AG04450 (cell line): ENCODE data around the gene CA14. TPM values are rescaled to one million over a fixed set of nuclear protein-coding genes. Genes with fewer than 3 reads are reported as not detected.

Experiments used
- CTCF ChIA-PET: fragments of 300-600, 350-600 bp; formaldehyde crosslinking; extraction: SDS; loops from one replicate; lab custom pipeline; 2022; ENCODE audit warnings: antibody characterized with exemption, inconsistent platforms; lab: Charles Lee
- POLR2A ChIA-PET: fragments of 350-600 bp; formaldehyde crosslinking; extraction: SDS; loops from one replicate; lab custom pipeline; 2021; ENCODE audit warnings: antibody characterized with exemption, inconsistent platforms; lab: Yijun Ruan, JAX
- DNase-seq: peaks from one replicate; pipeline ENCODE4 v3.0.0-alpha.2; 2011; ENCODE audit warnings: low read depth, low spot score
- H3K27ac ChIP-seq: one replicate; pipeline ENCODE4 v1.5.1; 2012; ENCODE audit warnings: low read depth, low read length, control low read depth
- H3K27me3 ChIP-seq: one replicate; pipeline ENCODE4 v1.6.0; 2012; ENCODE audit warnings: low read length; ENCODE audit not compliant: control insufficient read depth, insufficient read depth
- H3K4me3 ChIP-seq: 2 replicates; pipeline ENCODE4 v1.5.1; 2011; ENCODE audit warnings: mild to moderate bottlenecking, low read depth, low read length, control low read depth
- H3K9me3 ChIP-seq: 2 replicates; pipeline ENCODE4 v1.5.1; 2012; ENCODE audit warnings: low read length; ENCODE audit not compliant: control insufficient read depth, insufficient read depth
- polyA plus RNA-seq: library from polyadenylated mRNA; depleted of rRNA; stranded (reverse); fragments of >200 nt; gene quantifications from 2 replicates; pipeline ENCODE4 v1.2.3, GENCODE V29; 2011
- TF ChIP-seq, protein P1 (sequence below): IDR thresholded peaks from 2 replicates; pipeline ENCODE4 v1.5.1; 2011; ENCODE audit warnings: low read depth, low read length, control low read depth, inconsistent platforms

The CA14 gene
- polyA plus RNA-seq, 1 experiment, result 0.09 TPM

- Histone ChIP-seq H3K4me3 (peak overlapping the region; percentile 95), H3K27ac (peak overlapping the region; percentile 70), H3K9me3 (no peaks in the 10 kb centered on the region; the same call in 1 of the 2 replicates), H3K27me3 (no peaks in the 10 kb centered on the region)
- ChIA-PET CTCF (interaction anchor here (1.4 to 6.7 kb wide), 2 partner anchors 11 to 18 kb away, joined by 3 to 118 read pairs; partner anchors contain the start of gene CA14), POLR2A (interaction anchor here (0.9 to 1.0 kb wide), 2 partner anchors 14 to 18 kb away, joined by 3 read pairs; partner anchors contain the start of gene CIART)
- TF ChIP-seq, protein P1, sequence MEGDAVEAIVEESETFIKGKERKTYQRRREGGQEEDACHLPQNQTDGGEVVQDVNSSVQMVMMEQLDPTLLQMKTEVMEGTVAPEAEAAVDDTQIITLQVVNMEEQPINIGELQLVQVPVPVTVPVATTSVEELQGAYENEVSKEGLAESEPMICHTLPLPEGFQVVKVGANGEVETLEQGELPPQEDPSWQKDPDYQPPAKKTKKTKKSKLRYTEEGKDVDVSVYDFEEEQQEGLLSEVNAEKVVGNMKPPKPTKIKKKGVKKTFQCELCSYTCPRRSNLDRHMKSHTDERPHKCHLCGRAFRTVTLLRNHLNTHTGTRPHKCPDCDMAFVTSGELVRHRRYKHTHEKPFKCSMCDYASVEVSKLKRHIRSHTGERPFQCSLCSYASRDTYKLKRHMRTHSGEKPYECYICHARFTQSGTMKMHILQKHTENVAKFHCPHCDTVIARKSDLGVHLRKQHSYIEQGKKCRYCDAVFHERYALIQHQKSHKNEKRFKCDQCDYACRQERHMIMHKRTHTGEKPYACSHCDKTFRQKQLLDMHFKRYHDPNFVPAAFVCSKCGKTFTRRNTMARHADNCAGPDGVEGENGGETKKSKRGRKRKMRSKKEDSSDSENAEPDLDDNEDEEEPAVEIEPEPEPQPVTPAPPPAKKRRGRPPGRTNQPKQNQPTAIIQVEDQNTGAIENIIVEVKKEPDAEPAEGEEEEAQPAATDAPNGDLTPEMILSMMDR, result no peak
- DNase-seq, result no peak
Observed at GRCh38 chr1:150268340-150268704, 10.7 kb downstream of the CA14 start.

DNA sequence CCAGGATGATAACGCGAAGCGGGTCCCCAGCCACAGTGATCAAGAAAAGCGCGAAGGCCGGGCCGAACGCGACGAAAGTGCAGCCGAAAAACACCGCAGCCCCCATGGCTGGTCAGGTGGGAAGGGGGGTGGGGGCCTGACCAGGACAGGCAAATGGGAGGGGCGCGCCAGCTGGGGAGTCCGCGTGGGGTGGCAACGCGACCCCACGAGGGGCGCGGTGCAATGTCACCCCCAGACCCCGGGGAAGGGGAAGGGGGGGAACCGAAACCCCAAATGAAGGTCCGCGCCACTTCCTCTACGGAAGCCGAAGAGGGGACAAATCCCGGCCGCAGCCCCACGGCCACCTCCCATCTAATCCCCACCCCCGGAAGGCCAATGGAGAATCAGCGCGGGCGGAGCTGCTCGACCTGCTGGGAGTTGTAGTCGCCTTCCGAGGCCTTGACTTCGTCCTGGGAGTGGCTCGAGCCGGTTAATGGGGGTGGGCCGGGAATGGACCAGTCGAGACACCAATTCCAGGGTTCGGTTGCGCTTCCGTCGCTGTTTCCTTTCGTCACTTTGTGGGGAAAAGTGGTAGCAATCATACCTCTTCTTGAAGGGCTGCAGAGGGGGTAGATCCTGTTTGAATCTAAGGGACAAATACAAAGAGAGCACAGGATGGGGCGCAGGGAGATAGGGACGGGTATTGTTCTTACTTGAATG lies 11.3 kb downstream of the CA14 start, which contains the start of gene APH1A:
Gene APH1A, minus strand, starts transcription at position 312 of the 699 bp plus-strand sequence. Its CDS starts 206 bp downstream, at position 106.
- Histone ChIP-seq H3K27me3 (no peaks in the 10 kb centered on the region), H3K27ac (peak within 1 kb of the TSS; percentile 70), H3K4me3 (peak within 1 kb of the TSS; percentile 95), H3K9me3 (no peaks in the 10 kb centered on the region; the same call in 1 of the 2 replicates)
- POLR2A ChIA-PET, result interaction anchor here (0.9 to 1.0 kb wide), 3 partner anchors 13 to 19 kb away, joined by 3 to 6 read pairs (median 3); partner anchors contain the start of gene CIART
- peak; percentile 91 for DNase-seq
- TF ChIP-seq, protein P1, result no peak
- CTCF ChIA-PET, result interaction anchor here (0.8 to 6.7 kb wide), 5 partner anchors 12 to 18 kb away, joined by 3 to 118 read pairs (median 3); partner anchors contain the start of genes CA14 and CIART

DNA sequence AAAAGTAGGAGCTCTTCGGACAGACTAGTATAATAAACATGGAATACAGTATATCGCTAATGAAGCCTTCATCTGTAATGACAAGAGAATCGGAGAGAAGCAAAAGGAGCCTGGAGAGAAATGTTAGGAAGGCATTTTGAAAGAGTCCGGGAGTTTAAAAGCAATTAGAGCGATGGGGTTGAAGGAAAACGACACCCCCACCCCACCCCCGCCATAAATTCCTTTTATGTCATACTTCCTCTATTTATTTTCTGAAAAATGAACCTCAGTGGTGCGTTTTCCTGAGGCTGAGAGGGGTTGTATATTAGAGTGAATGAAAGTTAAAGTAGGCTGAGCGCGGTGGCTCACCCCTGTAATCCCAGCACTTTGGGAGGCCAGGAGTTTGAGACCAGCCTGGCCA lies 11.9 kb downstream of the CA14 start:
- TF ChIP-seq, protein P1, result no peak
- Histone ChIP-seq H3K4me3 (peak overlapping the region; percentile 95), H3K27me3 (no peaks in the 10 kb centered on the region), H3K27ac (peak overlapping the region; percentile 57), H3K9me3 (no peaks in the 10 kb centered on the region; the same call in 1 of the 2 replicates)
- DNase-seq, result no peak
- CTCF ChIA-PET, result interaction anchor here (0.8 to 6.7 kb wide), 5 partner anchors 11 to 19 kb away, joined by 3 to 118 read pairs (median 3); partner anchors contain the start of genes CA14 and CIART
- POLR2A ChIA-PET, result interaction anchor here (0.9 to 1.0 kb wide), 3 partner anchors 13 to 19 kb away, joined by 3 to 6 read pairs (median 3); partner anchors contain the start of gene CIART

GRCh38 chr1:150271291-150271959 lies 13.9 kb downstream of the CA14 start:
- H3K9me3 ChIP-seq, result no peaks in the 10 kb centered on the region; the same call in 1 of the 2 replicates
- H3K27ac ChIP-seq, result no peak overlapping the region
- ChIA-PET CTCF (interaction anchor here (0.6 to 6.7 kb wide), 6 partner anchors 9 to 198 kb away, joined by 3 to 118 read pairs (median 6); partner anchors contain the start of genes CA14 and CIART), POLR2A (interaction anchor here (0.6 to 1.3 kb wide), 2 partner anchors 14 to 333 kb away, joined by 3 to 4 read pairs; partner anchors contain the start of gene CA14)
- no peak overlapping the region for H3K4me3 ChIP-seq
- no peak for DNase-seq
- no peaks in the 10 kb centered on the region for H3K27me3 ChIP-seq
- TF ChIP-seq, protein P1, result no peak
